DMS53 (cell line): ENCODE data around the gene AQP9.

Source experiments
- DNase-seq: peaks from one replicate; lab custom pipeline; 2025; lab: John Stamatoyannopoulos, UW

The AQP9 gene

GRCh38 chr15:58227706-58228543, 89.7 kb downstream of the AQP9 start:
- DNase-seq, result peak; percentile 85

GRCh38 chr15:58228718-58229117, 90.5 kb downstream of the AQP9 start:
- peak; percentile 24 for DNase-seq

- no peak for DNase-seq
Measured at GRCh38 chr15:58229297-58229768, 91.2 kb downstream of the AQP9 start.

- peak; percentile 11 for DNase-seq
Measured at GRCh38 chr15:58232281-58233065, 94.3 kb downstream of the AQP9 start.

- DNase-seq, result no peak
Measured at GRCh38 chr15:58233341-58233740, 95.2 kb downstream of the AQP9 start.
